NT2/D1 (cell line): Measurements from ENCODE around the gene CEMIP.

ENCODE experiments used
- SUZ12 ChIP-seq: IDR thresholded peaks from 2 replicates; pipeline ENCODE4 v1.6.1; 2011; ENCODE audit not compliant: insufficient read length, insufficient read depth; ENCODE audit errors: extremely low read depth
- YY1 ChIP-seq: IDR thresholded peaks from 2 replicates; pipeline ENCODE4 v1.6.1; 2011; ENCODE audit not compliant: insufficient read length, insufficient read depth
- ZNF274 ChIP-seq: IDR thresholded peaks from 2 replicates; pipeline ENCODE4 v1.6.1; 2011; ENCODE audit warnings: mild to moderate bottlenecking, low read depth, low read length

DNA sequence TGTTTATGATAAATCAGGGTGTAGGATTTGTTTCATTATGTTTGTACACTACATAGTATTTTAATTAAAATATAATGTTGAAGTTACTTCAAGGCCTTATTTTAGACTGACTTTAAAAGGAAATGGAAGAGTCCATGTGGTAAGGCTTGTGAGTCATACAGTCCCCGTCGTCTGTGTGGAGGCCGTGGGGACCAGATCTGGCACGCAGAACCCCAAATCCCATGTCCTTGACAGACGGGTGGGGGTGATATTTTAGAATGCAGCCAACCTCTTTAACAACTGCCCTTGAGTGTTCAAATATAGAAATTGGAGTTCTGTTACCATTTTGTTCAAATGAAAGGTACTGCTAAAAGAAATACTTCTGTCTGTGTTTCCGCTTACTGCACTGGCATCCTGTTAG is 48.2 kb upstream of the CEMIP start:
- TF ChIP-seq ZNF274 (no peak), SUZ12 (no peak), YY1 (no peak)
